NCI-H1105 treated with DMSO at 0.1 percent for 48 hours (cell line): ENCODE measurements around the gene TMSB15C.
"Not testable (repeated sequence)": the region's sequence is repeated elsewhere in the genome, so short reads cannot be mapped to it uniquely, and the experiment has no call there.

Experiments
- DNase-seq: peaks from one replicate; lab custom pipeline; 2025; lab: John Stamatoyannopoulos, UW

TMSB15C gene

DNA sequence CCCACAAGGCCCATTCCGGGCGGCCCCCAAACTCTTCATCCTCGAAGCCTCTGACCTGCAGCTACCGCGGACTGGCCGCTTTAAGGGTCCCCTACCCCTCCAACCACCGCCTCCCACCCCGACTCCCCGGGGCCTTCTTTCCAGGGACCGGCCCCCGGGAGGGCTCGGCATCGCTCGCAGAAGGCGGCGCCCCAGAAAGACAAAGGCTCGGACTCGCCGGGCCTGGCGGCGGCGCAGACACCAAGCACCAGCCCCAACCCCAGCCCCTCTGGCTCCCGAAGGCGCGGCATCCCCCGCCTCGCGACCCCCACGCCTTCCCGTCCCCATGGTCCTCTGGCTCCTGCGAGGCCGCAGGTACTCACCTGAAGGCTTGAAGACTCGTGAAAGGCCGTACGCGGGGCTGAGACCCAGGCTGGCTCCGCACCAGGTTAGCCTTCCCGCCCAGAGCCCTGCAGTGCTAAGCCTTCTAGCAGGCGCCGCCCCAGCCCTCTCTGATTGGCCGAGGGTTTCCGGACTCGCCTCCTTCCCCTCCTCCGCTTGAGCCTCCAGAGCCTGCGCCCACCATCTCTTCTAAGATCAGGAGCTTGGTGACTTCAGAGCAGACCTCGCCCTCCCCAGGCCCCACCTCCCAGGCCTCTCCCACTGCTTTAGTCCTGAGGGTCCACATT, at the start of gene TMSB15C:
TMSB15C (minus strand) TSS at position 459 of the 668 bp plus-strand sequence.
- DNase-seq, result not testable (repeated sequence)

GRCh38 chrX:104122829-104123228, 46.8 kb upstream of the TMSB15C start:
- DNase-seq, result no peak

- DNase-seq, result peak; percentile 69
These were observed 42.7 kb upstream of the TMSB15C start for GRCh38 chrX:104118765-104119164.

DNA sequence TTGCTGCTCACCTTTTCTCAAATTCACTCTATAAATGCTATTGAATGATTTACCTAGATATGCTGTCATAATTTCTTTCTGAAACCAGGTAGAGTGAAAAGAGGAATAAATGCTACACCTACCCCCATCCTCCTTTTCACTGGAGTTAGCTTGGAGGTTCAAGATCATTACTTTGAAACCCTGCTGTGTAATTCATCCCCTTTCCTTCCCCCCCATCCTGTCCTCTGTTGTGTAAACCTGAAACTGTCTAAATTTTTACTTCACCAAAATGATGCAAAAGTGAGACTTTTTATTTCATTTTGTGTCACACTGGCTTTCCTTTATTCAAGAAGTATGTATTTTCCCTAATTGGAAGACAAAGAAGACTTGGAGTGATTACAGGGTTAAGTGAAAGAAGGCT, 41.7 kb upstream of the TMSB15C start:
- DNase-seq, result no peak

- DNase-seq, result peak; percentile 59
These were observed 37.4 kb upstream of the TMSB15C start for GRCh38 chrX:104113222-104113965.

DNA sequence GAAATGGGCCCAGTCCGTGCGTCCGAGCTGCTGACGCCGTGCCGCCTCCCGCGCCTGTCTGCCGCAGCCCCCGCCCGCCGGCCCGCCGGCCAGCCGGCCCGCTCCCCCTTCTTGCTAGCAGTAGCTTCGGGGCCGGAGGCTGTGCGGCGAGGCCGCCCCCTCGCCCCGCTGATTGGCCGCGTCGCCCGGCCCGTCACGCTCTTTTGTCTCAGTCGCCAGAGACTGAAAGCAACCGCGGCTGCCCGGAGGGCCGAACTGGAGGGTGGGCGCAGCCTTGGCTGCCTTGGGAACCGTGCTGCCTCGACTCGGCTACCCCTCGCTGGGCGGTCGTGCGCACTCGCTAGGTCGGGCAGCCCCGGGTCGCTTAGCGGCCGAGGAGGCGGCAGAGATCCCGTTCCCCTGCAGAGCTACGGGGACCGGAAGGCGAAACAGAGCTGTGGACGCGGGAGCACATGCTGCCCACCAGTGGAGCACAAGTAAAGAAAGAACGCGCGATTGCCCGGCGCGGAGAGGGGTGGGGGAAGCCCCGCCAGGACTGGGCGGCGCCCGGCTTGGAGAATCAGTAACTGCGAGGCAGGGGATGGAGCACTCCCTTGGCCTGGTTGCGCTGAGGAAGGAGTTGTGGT, 36.4 kb upstream of the TMSB15C start, which contains the start of gene ZCCHC18:
ZCCHC18 (plus strand) TSS at position 198 of the 626 bp plus-strand sequence. CDS start 1,589 bp downstream, outside the sequence.
- DNase-seq, result peak; percentile 68

GRCh38 chrX:104110491-104111240, 34.6 kb upstream of the TMSB15C start:
- DNase-seq, result not testable (repeated sequence)

DNA sequence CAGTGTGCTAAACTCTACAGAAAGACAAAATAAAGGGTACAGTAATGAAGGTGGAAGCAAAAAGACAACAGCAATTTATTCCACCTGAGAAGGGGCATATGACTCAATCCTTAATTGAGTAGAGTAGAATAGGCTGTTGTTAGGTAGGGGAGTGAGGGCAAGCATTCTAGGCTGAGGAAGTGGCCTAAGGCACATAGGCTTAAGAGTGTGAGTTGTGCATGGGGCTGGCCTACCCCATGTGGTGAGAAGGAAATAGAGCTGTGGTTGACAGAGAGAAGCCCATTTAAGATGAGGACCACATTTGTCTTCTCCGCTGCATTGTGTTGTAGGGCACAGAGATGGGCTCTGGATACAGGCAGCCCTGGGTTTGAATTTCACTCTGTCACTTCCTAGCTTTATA, 32.9 kb upstream of the TMSB15C start:
- no peak for DNase-seq

DNA sequence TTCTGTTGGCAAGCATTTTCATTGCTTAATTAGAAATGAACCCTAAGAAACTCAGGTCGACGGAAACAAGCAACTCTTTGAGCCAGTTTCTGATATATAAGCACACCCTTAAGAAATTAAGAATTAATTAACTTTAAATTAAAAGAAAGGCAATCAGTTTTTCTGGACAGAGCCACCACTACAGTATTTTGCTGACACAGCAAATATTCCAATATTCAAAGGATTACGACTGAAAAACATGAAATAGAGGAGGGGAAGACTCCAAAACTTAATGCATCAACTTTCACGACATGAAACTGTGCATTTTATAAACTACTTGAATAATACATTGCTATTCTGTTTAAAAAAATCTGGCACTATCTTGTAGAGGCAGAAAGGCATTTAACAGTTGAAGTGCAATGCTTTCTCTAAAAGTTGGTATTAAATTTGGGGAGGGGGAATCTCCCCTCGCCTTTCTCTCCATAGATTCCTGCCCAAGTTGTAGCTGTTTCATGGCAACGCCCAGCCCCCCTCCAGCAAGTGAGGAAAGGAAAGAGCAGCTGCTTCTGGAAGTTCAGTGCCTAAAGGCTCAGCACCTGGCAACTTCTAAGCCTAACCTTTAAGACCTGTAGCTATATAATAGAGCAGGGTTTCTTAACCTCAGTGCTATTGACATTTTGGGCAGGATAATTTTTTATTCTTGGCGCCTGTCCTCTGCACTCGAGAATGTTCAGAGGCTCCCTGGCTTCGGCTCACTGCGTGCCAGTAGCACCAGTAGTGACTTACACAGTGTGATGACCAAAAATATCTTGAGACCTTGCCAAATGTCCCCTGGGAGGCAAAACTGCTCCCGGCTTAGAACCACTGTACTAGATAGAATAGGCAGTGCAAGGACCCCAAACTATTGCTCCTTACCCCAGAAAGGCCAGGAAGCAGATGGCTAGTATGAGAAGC, 29.6 kb upstream of the TMSB15C start:
- no peak for DNase-seq

GRCh38 chrX:104104676-104105075, 28.6 kb upstream of the TMSB15C start:
- DNase-seq, result no peak

DNA sequence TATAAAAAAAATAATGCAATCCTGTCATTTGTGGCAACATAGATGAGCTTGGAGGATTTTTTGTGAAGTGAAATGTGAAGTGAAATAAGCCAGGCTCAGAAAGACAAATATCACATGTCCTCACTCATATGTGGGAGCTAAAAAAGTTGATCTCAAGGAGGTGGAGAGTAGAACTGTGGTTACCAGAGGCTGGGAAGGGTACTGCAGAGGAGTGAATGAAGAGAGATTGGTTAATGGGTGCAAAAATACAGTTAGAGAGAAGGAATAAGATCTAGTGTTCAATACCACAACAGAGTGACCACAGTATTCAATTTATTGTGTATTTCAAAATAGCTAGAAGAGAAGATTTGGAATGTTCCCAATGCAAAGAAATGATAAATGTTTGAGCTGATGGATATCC, 22.9 kb upstream of the TMSB15C start:
- DNase-seq, result no peak

GRCh38 chrX:104098151-104098808, 22.2 kb upstream of the TMSB15C start:
- DNase-seq, result peak; percentile 79

DNA sequence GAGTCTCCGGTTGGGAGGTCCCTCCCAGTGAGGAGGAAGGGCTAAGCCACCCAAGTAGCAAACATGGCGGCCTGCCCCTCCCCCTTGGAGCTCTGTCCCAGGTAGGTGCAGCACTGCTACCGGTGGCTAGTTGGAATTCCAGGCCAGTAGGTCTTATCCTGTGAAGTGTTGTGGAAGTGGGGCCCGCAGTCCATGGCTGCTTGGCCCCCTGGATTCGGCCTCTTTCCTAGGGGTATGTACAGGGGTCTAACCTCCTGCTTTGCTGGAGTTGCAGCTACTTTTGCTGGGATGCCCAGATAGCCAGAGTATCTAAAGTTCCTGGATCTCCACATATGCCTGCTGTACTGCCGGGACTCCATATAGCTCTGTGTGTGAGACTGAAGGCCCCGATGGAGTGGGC, 9.9 kb upstream of the TMSB15C start:
- DNase-seq, result no peak

GRCh38 chrX:104085477-104085876, 9.4 kb upstream of the TMSB15C start:
- DNase-seq, result no peak

DNA sequence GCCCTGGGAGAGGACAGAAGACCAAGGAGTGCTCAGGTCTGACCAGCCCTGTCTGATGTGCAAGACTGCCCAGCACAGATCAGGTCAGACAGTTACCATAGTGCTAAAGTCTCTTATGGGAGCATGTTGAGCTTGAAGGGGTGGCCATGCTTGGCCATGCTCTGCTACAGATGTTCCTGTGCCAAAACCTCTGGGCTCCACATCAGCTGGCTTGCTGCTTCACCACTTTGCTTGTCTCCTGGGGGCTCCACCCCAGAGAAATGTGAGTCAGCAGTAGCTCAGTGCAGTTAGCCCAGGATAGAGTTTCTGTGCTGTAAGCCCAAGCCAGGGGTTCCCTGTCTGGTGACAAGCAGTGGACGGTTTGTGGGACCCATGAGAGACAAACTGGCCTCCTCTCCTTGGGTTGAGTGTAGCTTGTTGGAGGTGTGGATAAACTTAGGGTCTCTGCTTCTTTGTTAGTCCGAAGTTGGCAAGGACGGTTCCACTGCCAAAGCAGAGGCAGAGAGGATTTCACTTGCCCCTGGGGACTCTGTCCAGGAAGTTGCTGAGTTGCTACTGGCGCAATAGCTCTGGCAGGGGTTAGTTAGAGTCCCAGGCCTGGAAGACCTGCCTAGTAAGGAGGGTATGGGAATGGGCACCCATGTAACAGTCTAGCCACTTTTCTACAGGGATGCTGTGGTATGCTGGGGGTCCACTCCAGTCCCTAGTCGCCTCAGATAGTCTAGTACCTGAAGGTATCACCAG, 8.7 kb upstream of the TMSB15C start:
- DNase-seq, result no peak

DNA sequence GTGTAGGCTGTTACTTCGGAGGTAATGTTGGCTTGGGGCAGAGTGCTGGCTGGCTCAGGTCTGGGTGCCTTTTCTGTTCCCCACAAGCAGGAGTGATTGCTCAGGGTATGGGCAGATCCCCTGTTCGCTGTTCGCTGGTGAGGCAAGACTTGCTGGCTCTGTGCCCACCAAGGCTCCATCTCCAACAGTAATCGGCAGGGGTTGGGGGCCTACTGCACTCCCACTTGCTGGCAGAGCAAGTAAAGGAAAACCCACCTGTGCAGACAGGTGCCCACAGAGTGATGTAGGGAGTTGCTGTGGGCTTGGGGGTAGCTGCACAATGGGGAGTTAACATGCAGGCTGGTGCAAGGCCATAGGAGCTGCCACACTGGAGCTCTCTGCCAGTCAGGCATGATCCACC, 8.0 kb upstream of the TMSB15C start:
- DNase-seq, result no peak

- not testable (repeated sequence) for DNase-seq
These were observed 1.8 kb upstream of the TMSB15C start for GRCh38 chrX:104077854-104078253.

DNA sequence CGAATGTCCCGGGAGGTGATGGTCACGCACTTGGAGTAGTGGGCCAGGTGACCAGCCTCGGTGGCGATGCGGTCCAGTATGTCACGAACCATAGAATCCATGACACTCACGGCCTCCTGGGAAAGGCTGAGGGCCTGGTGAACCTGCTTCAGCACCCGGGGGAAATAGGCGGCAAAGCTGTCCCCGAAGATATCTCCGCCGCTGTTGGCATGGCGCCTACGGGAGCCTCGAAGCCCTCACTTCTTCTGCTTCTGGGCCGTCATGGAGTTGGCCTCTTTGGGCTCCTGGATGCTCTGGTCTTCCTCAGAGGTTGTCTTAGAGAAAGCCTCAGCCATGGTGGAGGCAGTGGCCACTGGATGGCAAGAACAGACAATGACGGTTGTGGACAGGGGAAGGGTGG, 13.4 kb downstream of the TMSB15C start:
- not testable (repeated sequence) for DNase-seq

DNA sequence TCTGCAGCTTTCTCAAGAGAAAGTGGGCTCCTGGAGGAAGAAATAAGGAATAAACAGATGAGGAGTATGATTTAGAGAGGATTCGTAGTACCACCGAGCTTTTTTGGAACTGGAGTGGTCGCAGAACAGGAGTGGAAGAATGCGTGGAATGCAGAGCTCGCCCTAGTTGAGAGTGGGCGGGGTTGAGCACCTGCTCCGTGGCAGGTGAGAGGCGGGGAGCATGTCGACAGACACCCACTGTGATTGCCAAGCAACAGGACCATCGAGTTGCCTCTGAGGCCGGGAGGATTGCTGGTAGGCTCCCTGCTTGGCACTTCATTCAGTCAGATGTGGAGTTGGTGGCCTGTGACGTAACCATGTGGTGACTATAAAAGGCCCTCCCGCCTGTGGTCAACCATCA, 21.1 kb downstream of the TMSB15C start:
- not testable (repeated sequence) for DNase-seq

DNA sequence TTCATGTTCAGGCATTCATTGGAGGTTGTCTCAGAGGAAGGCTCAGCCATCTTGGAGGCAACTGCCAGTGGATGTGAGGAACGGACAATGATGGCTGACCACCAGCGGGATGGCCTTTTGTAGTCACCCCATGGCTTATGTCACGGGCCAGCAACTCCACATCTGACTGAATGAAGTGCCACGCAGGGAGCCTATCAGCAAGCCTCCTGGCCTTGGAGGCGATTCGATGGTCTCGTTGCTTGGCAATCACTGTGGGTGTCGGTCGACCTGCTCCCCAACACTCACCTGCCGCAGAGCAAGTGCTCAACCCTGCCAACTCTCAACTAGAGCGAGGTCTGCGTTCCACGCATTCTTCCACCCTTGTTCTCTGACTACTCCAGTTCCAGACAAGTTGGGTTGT, 28.9 kb downstream of the TMSB15C start:
- no peak for DNase-seq
